H1 (cell line): ENCODE data around the gene FZD4.

Experiments used
- EZH2 ChIP-seq: fragments of 200-600 bp; sonication (generic); IDR thresholded peaks from 2 replicates; pipeline ENCODE4 v1.7.1; 2012; ENCODE audit warnings: low read depth, mild to moderate bottlenecking, moderate library complexity, low read length, inconsistent platforms; ENCODE audit not compliant: severe bottlenecking
- JUN ChIP-seq: IDR thresholded peaks from 2 replicates; pipeline ENCODE4 v1.6.1; 2011; ENCODE audit warnings: low read depth, mild to moderate bottlenecking, improper control_type of control experiment, low read length
- KDM5A ChIP-seq: fragments of 200-600 bp; IDR thresholded peaks from 2 replicates; pipeline ENCODE4 v1.7.1; 2012; ENCODE audit warnings: mild to moderate bottlenecking, low read length, inconsistent platforms, mixed read lengths
- POLR2A ChIP-seq, 2 experiments: IDR thresholded peaks; 1 replicate in 1 of 2; 2 replicates in 1 of 2; pipeline ENCODE4 v1.6.1; 2011; ENCODE audit warnings: low read depth in 2 of 2, low read length in 2 of 2, mild to moderate bottlenecking in 2 of 2; ENCODE audit errors: control extremely low read depth in 1 of 2
- RBBP5 ChIP-seq: IDR thresholded peaks from 2 replicates; pipeline ENCODE4 v1.7.1; 2012; ENCODE audit warnings: low read depth, mild to moderate bottlenecking, inconsistent platforms, low read length, moderate library complexity, borderline replicate concordance
- RFX5 ChIP-seq: IDR thresholded peaks from 2 replicates; pipeline ENCODE4 v1.6.1; 2011; ENCODE audit warnings: low read depth, low read length, improper control_type of control experiment, borderline replicate concordance
- SIN3A ChIP-seq, 2 experiments: IDR thresholded peaks in 1 of 2; conservative IDR thresholded peaks in 1 of 2; 2 replicates each; pipeline ENCODE4 v1.6.1; 2011 to 2012; ENCODE audit warnings: low read length in 2 of 2, improper control_type of control experiment in 1 of 2, low read depth in 1 of 2, mild to moderate bottlenecking in 1 of 2
- SP2 ChIP-seq: IDR thresholded peaks from 2 replicates; pipeline ENCODE4 v1.6.1; 2012; ENCODE audit warnings: mild to moderate bottlenecking, low read length, inconsistent platforms
- SUZ12 ChIP-seq: fragments of 200-600 bp; sonication (generic); IDR thresholded peaks from 2 replicates; pipeline ENCODE4 v1.6.1; 2012; ENCODE audit warnings: mild to moderate bottlenecking, inconsistent platforms, low read length, moderate library complexity, mixed read lengths
- TCF12 ChIP-seq: IDR thresholded peaks from 2 replicates; pipeline ENCODE4 v1.6.1; 2011; ENCODE audit warnings: low read depth, mild to moderate bottlenecking, low read length
- TF ChIP-seq, protein P1 (sequence below), 3 experiments: IDR thresholded peaks; 1 replicate in 2 of 3; 2 replicates in 1 of 3; pipeline versions ENCODE4 v1.5.1 to v1.6.1; 2011; ENCODE audit warnings: low read length in 3 of 3, mild to moderate bottlenecking in 3 of 3, inconsistent platforms in 2 of 3, low read depth in 1 of 3, moderate library complexity in 1 of 3; ENCODE audit not compliant: insufficient read depth in 1 of 3; ENCODE audit errors: control extremely low read depth in 1 of 3
- TF ChIP-seq, protein P2 (sequence below): IDR thresholded peaks from 2 replicates; pipeline ENCODE4 v1.6.1; 2011; ENCODE audit warnings: low read depth, mild to moderate bottlenecking, low read length; ENCODE audit not compliant: insufficient read depth

DNA sequence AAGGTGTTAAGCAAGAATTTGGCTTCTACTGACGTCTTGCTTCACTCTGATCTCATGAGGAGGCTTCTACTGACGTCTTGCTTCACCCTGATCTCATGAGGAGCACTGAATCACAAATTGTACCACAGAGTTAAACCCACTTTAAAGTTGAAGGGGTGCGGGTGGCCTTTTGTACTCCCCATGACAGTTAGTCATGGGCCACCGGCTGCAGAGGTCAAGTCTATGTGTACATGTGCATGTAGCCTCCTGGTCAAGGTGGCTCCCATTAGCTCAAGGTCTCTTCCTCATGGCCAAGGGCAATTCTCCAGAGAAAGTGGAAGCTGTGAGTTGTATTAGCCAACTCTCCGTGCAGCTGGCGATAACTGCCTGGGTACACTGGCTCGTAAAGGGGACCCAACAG is 23.1 kb upstream of the FZD4 start:
- TF ChIP-seq EZH2, result no peak
- TF ChIP-seq, protein P1, sequence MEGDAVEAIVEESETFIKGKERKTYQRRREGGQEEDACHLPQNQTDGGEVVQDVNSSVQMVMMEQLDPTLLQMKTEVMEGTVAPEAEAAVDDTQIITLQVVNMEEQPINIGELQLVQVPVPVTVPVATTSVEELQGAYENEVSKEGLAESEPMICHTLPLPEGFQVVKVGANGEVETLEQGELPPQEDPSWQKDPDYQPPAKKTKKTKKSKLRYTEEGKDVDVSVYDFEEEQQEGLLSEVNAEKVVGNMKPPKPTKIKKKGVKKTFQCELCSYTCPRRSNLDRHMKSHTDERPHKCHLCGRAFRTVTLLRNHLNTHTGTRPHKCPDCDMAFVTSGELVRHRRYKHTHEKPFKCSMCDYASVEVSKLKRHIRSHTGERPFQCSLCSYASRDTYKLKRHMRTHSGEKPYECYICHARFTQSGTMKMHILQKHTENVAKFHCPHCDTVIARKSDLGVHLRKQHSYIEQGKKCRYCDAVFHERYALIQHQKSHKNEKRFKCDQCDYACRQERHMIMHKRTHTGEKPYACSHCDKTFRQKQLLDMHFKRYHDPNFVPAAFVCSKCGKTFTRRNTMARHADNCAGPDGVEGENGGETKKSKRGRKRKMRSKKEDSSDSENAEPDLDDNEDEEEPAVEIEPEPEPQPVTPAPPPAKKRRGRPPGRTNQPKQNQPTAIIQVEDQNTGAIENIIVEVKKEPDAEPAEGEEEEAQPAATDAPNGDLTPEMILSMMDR (IDR thresholded peaks at IDR 0.05; ENCODE audit: control extremely low read depth in 1 of 3, insufficient read depth in 1 of 3, low read depth in 1 of 3, low read length in 3 of 3), result no peak
- no peak for TF ChIP-seq SIN3A (conservative IDR thresholded peaks at IDR 0.05 in 1 of 2, IDR thresholded peaks at IDR 0.05 in 1 of 2; ENCODE audit: low read depth in 1 of 2, low read length in 2 of 2)
- no peak for TF ChIP-seq RBBP5
- no peak for TF ChIP-seq SP2
- TF ChIP-seq POLR2A (IDR thresholded peaks at IDR 0.05; ENCODE audit: control extremely low read depth in 1 of 2, low read depth in 2 of 2, low read length in 2 of 2), result no peak
- TF ChIP-seq KDM5A, result no peak
- TF ChIP-seq RFX5, result no peak
- TF ChIP-seq, protein P2, sequence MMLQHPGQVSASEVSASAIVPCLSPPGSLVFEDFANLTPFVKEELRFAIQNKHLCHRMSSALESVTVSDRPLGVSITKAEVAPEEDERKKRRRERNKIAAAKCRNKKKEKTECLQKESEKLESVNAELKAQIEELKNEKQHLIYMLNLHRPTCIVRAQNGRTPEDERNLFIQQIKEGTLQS, result no peak
- no peak for TF ChIP-seq TCF12
- TF ChIP-seq JUN, result no peak
- TF ChIP-seq SUZ12, result no peak
